ENCODE results near the gene ACIN1.

Gene ACIN1

DNA sequence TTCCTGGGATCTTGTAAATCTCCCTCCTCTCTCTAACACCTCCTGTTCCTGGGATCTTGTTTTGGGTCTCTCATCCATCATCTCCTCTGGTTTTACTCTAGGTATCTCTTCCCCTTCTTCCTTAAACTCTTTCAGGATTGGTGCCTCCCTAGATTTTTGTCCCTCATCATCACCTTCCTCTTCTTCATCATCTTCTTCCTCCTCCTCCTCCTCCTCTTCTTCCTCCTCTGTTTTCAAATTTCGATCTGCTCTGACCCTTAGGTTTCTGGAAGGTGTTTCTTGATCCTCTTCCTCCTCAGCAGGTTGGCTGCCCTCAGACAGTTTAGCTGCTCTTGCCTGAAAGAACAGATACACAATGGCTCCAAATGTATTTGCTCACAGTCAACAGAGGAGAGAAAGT lies 14.5 kb downstream of the ACIN1 start:
- DNase-seq (ENCODE audit: low read depth) = no peak

DNA sequence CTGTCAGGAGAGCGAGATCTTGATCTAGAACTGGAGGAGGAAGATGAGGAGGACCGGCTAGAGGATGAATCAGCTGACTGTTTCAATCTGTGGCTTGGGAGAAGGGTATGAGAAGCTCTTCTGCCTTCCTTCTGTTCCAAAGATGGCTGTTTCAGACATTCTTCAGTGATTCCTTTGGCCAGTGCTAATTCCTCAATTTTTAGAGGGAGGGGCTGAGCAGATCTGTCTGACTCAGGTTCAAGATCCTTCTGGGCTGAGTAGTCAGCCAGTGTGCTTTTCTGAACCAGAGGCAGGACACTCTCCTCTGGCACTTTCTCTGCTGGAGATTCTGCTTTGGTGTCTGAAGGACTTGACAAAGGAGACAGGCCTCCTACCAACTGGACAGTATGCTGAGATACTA lies 15.2 kb downstream of the ACIN1 start:
- no peak for DNase-seq (ENCODE audit: low read depth)

DNA sequence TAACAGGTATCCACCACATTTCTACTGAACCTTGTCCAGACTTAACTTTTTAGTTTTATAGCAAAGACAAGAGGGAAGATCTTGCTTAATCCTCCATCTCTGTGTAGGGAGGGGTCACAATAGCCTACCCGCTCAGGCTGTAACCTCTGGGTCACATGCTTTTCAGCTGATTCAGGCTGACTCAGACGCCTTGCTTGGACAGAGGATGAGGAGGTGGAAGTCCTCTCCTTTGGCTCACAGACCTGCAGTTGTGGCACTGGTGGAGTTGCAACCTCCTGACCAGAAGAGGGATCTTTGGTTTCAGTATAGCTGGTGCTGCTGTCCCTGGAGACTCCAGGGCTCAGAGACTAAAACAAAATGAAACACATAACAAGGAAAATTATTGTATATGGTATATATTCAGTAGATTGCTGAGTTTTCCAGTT lies 16.2 kb downstream of the ACIN1 start:
- peak; percentile 94 for DNase-seq (ENCODE audit: low read depth)

DNA sequence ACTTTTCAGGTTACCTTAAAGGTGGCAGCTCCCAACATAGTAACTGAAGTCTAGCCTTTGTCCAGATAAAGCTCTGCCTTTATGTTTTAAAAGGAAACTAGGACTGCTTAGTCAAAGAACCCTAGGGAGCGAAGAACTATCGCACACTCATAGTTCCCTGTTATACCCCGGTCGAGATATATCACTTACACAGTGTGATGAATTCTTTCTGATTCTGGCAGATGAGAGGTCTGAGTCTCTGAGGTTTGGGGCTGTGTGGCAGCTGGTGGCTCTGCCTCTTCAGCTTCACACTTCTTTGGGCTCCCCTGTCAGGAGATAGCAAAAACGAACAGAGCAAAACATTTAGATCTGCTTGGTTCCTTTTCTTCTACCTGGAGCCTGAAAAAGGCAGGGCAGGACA lies 17.0 kb downstream of the ACIN1 start:
- DNase-seq (ENCODE audit: low read depth) = no peak

DNA sequence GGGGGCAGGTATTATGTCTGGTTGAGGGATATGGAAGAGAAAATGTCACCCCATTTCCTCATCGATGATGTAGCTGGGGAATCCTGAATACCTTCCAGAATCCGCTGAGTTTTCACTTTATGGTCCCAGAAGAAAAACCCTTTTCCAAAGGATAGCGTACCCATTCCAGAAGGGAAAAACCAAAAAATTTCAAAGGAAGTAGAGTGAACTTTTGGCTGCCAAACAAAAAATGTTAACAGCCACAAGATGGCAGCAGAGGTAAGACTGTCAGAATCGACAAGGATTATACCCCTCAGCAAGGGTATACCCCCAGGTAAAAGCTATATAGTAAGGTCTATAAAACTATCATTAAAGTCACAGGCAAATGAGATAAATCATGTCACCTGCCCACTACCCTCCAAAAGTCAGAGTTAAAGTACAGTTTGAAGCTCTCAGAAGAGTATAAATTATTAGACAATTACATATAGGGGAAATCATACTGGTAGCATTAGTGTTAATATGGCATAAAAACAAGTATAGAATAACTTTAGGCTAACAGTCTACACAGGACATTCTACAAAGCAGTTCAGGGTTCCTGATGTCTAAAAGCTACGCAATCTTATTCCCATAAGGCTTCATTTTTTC lies 18.0 kb downstream of the ACIN1 start:
- DNase-seq (ENCODE audit: low read depth) = no peak

DNA sequence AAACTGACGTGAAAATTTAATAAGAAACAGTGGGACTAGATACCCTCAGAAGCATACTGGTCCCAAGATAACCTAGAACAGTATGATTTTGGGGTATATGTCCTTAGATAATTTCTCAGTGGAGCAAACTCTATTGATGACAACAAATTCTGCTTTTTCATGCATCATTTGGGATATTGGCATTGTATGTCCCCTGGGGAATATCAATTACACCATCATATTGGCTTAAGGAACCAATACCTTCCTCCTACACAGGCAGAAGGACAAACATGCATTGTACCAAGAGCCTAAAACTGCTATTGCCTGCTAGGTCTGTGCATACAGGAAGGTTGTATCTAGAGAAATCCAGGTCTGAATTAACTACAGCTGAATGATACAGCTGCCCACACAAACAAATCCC lies 20.0 kb downstream of the ACIN1 start:
- no peak for DNase-seq (ENCODE audit: low read depth)

DNA sequence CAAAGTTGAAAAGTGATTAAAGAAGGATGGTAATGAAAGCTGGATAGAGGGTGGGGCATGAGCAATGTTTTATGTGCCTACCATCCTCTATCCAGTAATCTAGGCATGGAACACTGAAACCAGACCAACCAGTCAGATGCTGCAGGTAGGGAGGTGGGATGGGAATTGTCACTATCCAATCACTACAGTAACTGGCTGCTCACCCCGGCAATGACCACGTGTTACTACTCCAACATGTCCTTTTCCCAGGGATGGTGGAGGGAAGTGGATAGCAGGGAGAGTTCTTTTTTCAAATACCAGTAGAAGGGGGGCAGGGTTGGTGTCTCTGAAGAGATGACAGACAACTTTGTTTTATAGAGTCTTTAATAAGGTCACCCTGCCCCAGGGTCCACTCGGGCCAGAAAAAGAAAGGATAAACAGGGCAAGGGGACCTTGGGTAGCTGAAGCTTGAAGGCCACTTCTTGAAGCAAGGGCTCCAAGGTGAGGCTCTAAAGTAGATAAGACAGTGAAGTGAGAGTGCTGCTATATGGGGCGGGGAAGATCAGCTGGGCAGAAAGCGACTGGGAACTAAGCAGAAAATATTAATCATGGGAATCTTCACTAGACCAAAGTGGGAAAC lies 22.9 kb downstream of the ACIN1 start:
- no peak for DNase-seq (ENCODE audit: low read depth)

DNA sequence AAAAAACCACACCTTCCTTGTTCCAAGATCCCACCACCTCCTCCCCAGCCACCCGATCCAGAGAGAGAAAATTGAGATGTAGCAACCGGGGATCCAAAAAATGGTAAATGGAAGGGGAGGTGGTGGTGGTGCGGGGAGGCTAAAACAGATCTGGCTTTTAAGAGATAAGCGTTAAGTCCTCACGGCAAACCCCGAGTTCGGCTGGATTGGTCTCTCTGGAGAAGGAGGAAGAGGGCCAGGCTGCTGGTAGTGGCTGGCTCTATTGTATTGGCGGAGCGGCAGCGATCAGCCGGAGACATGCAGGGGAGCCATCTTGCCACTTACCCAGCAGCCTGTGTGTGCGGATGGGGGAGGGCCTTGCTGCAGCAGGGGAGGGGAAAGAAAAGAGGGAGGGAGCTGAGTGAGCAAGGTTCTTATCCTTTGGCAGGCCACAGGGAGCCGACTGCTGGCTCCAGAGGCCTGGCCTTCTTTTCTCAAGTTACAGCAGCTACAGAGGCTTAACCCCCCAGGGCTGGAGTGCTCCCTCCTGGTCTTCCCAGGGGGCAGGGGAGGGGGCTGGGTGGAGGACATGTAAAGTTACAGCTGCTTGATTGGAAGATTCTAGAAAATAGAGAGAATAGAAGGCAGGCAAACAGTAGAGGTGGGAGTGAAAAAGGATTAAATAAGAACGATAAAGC lies 23.6 kb downstream of the ACIN1 start:
- DNase-seq (ENCODE audit: low read depth) = peak; percentile 93

DNA sequence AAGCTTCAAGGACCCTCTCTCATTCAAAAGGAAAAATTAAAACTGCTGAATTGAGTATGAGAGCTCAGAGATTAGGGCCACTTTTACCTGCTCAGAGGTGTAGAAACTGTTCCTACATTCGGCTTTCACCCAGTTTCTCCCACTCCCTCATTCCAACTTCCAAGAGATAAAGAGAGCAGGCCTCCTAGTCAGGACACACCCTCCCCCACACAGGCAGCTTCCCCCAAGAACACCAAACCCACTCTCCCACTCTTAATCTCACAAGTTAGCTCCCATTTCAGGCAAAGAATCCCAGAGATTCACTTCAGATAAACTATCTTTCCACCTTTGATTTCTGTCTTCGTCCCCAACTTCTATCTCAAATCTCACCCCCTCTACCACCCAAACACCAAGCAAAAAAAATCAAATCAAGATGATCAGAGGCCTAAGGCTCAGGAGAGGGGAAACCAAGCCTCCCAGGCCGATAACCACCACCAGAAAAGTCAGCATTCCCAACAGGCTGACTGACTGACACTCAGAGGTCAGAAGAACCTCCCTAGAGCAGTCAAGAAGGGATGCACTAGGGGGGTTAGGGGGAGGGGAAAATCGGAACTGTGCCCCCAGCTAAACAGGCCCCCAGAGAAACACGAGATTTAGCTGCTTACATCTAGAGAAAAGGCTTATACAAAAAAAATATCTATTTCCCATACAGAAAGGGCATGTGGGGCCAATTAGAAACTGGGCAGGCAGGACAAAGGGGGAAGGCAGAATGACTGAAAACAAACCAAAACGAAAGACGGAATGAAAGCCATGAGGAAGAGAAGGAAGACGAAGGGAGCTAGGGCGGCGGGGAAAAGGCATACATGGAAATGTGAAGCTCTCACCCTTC lies 24.4 kb downstream of the ACIN1 start:
- DNase-seq (ENCODE audit: low read depth) = no peak

DNA sequence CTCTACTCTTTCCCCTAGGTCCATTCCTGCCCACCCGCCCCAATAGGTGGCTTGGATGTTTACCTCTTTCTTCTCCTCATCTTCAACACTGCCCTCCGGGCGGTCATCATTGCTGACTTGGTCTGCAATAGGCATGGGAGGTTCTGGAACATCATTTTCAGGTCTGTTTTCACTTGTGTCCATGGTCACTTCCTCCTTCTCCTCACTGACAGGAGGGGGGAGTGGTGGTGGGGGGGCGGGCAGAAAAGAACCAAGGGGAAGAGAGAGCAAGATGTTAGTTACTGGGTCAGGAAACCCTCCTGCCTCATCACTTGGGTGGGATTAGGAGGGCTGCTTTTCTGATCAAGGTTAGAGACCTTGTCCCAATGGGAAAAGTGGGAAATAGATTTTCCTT lies 25.5 kb downstream of the ACIN1 start:
- no peak for DNase-seq (ENCODE audit: low read depth)

DNA sequence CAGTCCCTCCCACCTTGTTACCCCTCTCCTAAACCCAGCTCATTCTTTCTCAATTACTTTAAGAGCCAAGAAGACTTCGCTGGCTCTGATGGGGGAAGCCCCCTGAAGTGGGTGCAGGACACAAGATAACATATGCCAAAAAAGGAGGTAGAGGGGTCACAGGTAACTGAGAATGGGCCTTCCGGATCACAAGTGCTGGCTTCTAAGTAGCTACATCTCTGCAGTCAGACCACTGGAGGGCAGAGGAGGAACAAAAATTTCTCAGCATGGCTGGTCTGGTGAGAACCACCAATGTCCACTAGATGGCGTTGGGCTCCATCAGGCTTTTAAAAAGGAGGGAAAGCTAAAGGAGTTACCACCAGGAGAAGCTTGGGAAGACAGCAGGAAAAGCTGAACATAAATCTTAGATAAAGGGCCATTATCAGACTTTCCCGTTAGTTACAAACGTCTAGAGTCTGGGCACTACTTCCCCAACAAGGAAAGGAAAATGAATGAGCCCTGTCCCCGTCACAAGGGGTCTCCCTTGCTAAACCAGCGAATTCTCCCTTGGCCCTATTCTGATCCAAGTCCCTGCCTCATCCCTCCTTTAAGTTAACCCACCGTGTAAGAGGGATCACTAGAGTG lies 26.0 kb downstream of the ACIN1 start:
- DNase-seq (ENCODE audit: low read depth) = peak; percentile 88

DNA sequence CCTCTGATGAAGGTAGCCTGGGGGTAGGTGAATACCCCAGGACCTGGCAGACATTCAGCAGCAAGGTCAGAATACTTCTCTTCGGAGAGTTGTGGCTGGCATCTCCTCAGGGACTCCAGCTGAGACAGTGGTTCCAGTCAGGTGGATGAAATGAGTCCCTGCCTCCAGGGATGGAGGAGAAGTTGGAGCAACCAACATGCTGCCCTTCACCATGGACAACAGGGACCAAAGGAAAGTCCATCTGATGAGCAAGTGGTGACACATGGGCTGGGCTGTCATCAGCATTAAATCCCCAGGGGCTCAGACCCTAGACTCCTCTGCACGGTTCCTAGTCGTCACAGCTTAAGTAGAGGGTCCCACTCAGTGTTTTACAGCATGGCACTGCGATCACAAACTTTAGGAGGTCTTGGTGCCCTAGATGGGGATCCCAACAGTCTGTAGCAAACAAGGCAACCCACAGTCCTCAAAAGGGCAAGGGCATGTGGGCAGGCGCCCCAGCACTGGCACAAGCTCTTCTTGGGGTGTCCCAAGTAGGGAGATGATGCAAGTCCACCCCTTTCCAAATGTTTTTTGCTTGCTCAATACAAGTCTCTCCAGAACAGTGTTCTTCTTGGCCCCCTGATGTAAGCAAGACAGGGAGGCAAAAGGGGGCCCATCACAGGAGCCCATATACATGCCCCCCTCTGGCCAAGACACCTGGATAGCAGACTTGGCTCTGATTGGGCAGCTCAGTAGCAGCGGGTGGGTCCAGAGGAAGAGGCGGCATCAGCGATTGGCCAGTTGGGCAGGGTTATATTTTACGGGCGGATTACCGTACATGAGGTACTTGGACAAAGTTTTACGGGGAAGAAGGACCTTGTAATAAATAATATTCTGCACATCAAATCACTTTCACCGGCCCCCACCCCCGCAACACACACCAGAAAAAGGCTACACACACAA lies 26.8 kb downstream of the ACIN1 start:
- no peak for DNase-seq (ENCODE audit: low read depth)

DNA sequence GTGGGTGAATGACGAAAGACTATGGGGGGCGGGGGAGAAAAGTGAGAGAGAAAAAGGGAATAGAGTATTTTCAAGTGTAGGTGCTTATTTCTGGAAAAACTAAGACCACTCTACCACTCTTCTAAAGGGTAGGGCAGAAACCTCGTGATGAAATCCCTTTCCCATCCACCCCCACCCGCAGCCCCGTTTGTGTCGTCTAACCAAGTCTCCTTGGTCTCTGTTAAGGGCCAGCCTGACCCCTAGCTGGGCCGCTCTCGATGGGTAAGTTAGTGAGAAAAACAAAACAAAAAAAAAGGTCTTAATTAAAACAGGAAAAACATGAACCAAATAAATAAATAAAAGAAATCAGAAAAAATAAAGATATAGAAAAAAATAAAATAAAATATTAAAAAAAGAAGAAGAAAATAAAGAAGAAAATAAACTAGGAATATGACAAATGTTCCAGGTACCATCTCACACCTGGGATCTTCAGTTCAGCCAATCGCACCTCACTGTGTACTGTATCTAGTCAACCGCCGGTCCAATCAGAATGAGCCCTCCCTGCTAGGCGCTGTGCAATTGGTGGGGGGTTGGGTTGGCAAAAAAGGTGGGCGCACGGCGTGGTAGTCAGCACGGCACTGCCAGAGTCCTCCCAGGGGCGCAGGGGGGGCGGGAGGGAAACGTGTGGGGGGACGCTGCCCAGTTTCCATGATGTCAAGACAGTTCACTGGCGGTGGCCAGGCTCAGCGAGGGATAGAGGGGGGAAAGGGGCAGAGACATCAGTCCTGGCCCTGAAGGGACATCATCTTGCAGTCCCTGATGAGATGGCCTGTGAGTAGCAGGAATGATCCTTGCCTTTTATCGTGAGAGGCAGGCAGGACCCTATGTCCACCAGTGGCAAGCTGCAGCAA lies 27.8 kb downstream of the ACIN1 start:
- DNase-seq (ENCODE audit: low read depth) = no peak

DNA sequence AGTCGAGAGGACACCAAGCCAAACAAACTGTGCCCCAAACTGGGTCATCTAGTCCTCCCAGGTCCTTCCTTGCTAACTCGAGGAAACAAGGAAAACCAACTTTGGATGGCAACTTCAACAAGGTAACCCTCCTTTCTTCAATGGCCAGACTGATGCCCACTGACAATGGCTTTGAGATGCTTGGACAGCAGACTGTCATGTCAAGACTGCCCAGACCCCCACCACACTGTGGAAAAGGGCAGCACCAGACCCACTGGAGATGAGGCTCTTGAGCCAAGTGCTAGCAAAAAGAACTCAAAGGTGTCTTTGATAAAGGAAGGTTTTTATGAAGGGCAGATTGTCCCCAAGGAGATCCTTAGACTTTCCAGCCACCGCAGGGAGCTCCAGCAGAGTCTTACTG lies 28.6 kb downstream of the ACIN1 start:
- DNase-seq (ENCODE audit: low read depth) = no peak

DNA sequence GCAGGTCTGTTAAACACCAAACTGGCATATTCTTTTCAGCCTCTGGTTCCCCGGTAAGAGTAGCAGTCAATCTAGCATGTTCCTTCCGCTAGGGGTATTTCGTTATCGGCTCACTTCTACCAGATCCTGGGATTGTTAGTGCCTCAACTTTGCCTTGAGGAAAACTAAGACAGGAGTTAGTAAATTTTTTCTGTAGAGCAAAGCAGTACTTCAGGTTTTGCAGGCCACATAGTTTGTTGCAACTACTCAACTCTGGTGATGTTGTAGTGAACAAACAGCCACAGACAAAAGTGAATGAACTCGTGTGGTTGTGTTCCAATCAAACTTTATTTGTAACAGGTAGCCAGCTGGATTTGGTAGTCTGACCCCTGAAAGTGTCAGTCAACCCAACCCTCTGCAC lies 31.3 kb downstream of the ACIN1 start:
- no peak for DNase-seq (ENCODE audit: low read depth)

DNA sequence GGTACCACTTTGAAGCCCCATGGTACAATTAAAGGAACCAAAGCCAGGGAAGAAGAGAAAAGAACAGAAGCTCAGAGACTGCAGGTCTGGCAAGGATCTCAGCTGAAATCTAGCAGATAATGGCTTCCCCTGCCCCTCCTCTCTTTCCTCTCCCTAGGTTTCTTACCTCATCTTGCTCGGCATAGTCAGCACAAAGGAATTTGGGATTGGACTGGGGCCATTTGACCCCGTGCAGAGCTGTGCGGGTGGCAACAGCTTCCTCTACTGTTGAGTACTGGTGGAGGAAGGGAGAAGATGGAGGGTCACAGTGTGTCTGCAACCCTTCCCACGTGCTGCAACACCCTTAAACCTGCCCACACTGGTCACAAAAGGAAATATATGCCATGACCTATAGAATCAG lies 32.9 kb downstream of the ACIN1 start:
- peak; percentile 88 for DNase-seq (ENCODE audit: low read depth)

DNA sequence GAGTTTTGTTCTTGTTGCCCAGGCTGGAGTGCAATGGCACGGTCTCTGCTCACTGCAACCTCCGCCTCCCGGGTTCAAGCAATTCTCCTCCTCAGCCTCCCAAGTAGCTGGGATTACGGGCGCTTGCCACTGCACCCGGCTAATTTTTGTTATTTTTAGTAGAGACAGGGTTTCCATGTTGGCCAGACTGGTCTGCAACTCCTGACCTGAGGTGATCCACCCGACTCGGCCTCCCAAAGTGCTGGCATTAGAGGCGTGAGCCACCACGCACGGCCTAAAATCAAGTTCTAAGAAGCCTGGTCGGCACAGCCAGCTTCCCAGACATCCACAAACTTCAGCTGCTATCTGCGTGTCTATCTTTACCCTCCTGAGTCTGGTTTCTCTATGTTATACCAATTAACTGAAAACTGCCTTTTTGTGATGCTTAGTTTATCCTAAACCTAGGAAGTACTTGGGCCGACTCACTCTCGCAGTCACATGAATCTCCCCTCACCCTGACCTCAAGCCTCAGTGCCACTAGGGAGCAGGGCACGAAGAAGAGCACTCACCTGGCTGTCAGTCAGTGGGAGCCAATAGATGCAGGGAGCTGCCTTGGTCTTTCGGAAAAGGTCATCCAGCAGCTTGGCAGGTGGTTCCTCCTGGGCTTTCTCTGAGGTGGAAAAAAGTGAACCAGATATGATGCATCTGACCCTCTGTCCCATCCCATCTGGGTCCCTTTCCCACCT lies 34.2 kb downstream of the ACIN1 start:
- no peak for DNase-seq (ENCODE audit: low read depth)

DNA sequence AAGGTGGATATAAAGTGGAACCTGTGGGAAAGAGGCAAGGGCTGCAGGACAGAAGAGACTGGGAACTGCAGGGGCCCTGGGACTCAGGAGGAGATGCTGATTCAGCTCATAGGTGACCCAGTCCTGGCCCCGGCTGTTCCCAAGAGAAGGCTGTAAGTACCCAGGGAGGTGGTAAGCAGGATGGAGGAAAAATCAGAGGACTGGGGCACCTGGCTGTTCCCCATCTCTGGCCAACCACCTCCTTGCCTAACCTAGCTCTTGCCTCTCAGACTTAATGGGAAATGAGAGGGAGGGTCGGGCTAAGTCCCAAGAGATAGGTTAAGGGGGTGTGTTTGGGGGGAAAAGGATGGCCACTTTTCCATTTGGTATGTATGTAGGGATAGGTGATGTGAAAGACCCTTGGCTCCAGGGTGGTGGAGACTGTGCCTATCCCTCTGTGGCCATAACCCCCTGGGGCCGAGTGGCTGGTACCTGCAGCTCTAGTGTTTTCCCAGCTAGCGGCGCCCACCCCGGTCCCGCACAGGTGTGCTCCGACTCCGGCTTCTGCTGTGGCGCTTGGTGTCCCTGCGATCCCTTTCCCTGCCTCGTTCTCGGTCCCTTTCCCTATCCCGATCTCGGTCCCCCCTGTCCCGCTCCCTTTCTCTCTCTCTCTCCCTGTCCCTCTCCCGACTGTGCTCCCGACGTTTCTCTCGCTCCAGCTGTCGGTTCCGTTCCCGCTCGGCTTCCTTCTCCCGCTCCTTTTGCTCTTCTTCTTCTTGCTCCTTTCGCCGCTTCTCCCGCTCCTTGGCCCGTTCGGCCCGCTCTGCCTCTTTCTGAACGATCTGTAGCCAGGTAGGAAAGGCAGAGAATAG lies 36.1 kb downstream of the ACIN1 start:
- DNase-seq (ENCODE audit: low read depth) = no peak

Measured in fibroblast of the conjunctiva (primary cell).